Cardiac muscle cell (in vitro differentiated cells and primary cell): ENCODE data around the gene CASP9. TPM values are rescaled to one million over a fixed set of nuclear protein-coding genes. Genes with fewer than 3 reads are reported as not detected.
"Not testable (repeated sequence)": the region's sequence is repeated elsewhere in the genome, so short reads cannot be mapped to it uniquely, and the experiment has no call there.

Experiments used
- DNase-seq, 2 donors: peaks; one replicate each; pipeline versions ENCODE4 v3.0.0 to v3.0.0-alpha.2; 2010 to 2017; ENCODE audit warnings: low read depth in 1 of 2, low spot score in 1 of 2
- H3K27ac ChIP-seq: fragments of 200-600 bp; sonication (generic); 2 replicates; pipeline ENCODE4 v1.5.1; 2016
- H3K27me3 ChIP-seq: fragments of 200-600 bp; sonication (generic); 2 replicates; pipeline ENCODE4 v1.6.0; 2016; ENCODE audit warnings: control low read depth
- H3K36me3 ChIP-seq: fragments of 200-600 bp; sonication (generic); 2 replicates; pipeline ENCODE4 v1.5.1; 2016; ENCODE audit warnings: control low read depth
- H3K4me1 ChIP-seq: fragments of 200-600 bp; sonication (generic); 2 replicates; pipeline ENCODE4 v1.8.1; 2017; ENCODE audit warnings: low read depth, mild to moderate bottlenecking, mixed run types
- H3K4me3 ChIP-seq: fragments of 200-600 bp; sonication (generic); 2 replicates; pipeline ENCODE4 v1.5.1; 2016; ENCODE audit warnings: mild to moderate bottlenecking
- H3K9me3 ChIP-seq: fragments of 200-600 bp; sonication (generic); 2 replicates; pipeline ENCODE4 v1.5.1; 2017; ENCODE audit warnings: low read depth, mild to moderate bottlenecking, control low read depth
- CTCF ChIP-seq: IDR thresholded peaks from 2 replicates; pipeline ENCODE4 v1.5.1; 2012; ENCODE audit warnings: low read depth, mild to moderate bottlenecking, low read length
- polyA plus RNA-seq: library from polyadenylated mRNA; unstranded; fragments of >200 nt; fragmentation: Nextera tagmentation; extraction: Ambion mirVana; gene quantifications from 2 replicates; pipeline ENCODE4 v1.2.1, GENCODE V29; 2016
- total RNA-seq: library from RNA; depleted of rRNA; stranded (reverse); fragments of >200 nt; gene quantifications from 2 replicates; pipeline ENCODE4 v1.2.3, GENCODE V29; 2016

CASP9 gene
- total and polyA plus RNA-seq, 2 experiments from 2014 or later: 44.7 to 96.1 TPM

GRCh38 chr1:15489052-15489736 is 34.8 kb downstream of the CASP9 start:
- Histone ChIP-seq H3K27ac (peak overlapping the region; percentile 64), H3K36me3 (no peaks in the 10 kb centered on the region), H3K27me3 (no peaks in the 10 kb centered on the region), H3K4me1 (peaks cover 41% of the 10 kb centered on the region), H3K9me3 (no peaks in the 10 kb centered on the region), H3K4me3 (no peak overlapping the region)
- TF ChIP-seq CTCF: no peak
- DNase-seq: no peak

GRCh38 chr1:15488371-15488770 is 35.6 kb downstream of the CASP9 start:
- Histone ChIP-seq H3K9me3 (no peaks in the 10 kb centered on the region), H3K27me3 (no peaks in the 10 kb centered on the region), H3K4me3 (no peak overlapping the region), H3K4me1 (peaks cover 33% of the 10 kb centered on the region), H3K36me3 (no peaks in the 10 kb centered on the region), H3K27ac (peak overlapping the region; percentile 64)
- no peak for TF ChIP-seq CTCF
- DNase-seq: no peak

- H3K36me3 ChIP-seq, H3K9me3 ChIP-seq, H3K27ac ChIP-seq, H3K27me3 ChIP-seq, H3K4me3 ChIP-seq, DNase-seq: not testable (repeated sequence)
- H3K4me1 ChIP-seq: peaks cover 20% of the 10 kb centered on the region
Observed at GRCh38 chr1:15486844-15487610, 37.0 kb downstream of the CASP9 start.

- no peak for TF ChIP-seq CTCF
- H3K4me1 ChIP-seq: peaks cover 16% of the 10 kb centered on the region
- no peaks in the 10 kb centered on the region for H3K27me3 ChIP-seq
- H3K4me3 ChIP-seq: no peak overlapping the region
- no peak overlapping the region for H3K27ac ChIP-seq
- H3K9me3 ChIP-seq: no peaks in the 10 kb centered on the region
- H3K36me3 ChIP-seq: no peaks in the 10 kb centered on the region
- no peak for DNase-seq
Observed at GRCh38 chr1:15485636-15486035, 38.4 kb downstream of the CASP9 start.

GRCh38 chr1:15484443-15484842 is 39.6 kb downstream of the CASP9 start:
- H3K36me3 ChIP-seq, H3K27ac ChIP-seq, H3K4me3 ChIP-seq, H3K27me3 ChIP-seq, DNase-seq, H3K9me3 ChIP-seq: not testable (repeated sequence)
- H3K4me1 ChIP-seq: peaks cover 12% of the 10 kb centered on the region

- Histone ChIP-seq H3K27me3 (no peaks in the 10 kb centered on the region), H3K36me3 (no peaks in the 10 kb centered on the region), H3K4me3 (no peak overlapping the region)
Observed at GRCh38 chr1:15483971-15484370, 40.0 kb downstream of the CASP9 start.

GRCh38 chr1:15482983-15483543 is 41.0 kb downstream of the CASP9 start:
- not testable (repeated sequence) for H3K4me3 ChIP-seq, H3K27ac ChIP-seq, H3K36me3 ChIP-seq, H3K27me3 ChIP-seq, H3K9me3 ChIP-seq, DNase-seq, H3K4me1 ChIP-seq

More at GRCh38 chr1:15483971-15484370, 40.0 kb downstream of the CASP9 start:
- TF ChIP-seq CTCF: no peak
- no peak overlapping the region for H3K27ac ChIP-seq
- DNase-seq: no peak
- peaks cover 7% of the 10 kb centered on the region for H3K4me1 ChIP-seq
- H3K9me3 ChIP-seq: no peaks in the 10 kb centered on the region

GRCh38 chr1:15482455-15482854 is 41.6 kb downstream of the CASP9 start:
- H3K9me3 ChIP-seq, H3K36me3 ChIP-seq, H3K4me1 ChIP-seq, DNase-seq, H3K27ac ChIP-seq, H3K4me3 ChIP-seq, H3K27me3 ChIP-seq: not testable (repeated sequence)
